HepG2 (cell line): ENCODE results near the gene SESN2. TPM values are rescaled to one million over a fixed set of nuclear protein-coding genes. Genes with fewer than 3 reads are reported as not detected.

Experiments used
- ATRX ChIP-seq: sonication (generic); formaldehyde crosslinking; IDR thresholded peaks from 2 replicates; pipeline ENCODE4 v1.4.0; 2020; ENCODE audit warnings: missing genetic modification reagents, borderline replicate concordance
- KLF13 ChIP-seq: sonication (generic); formaldehyde crosslinking; IDR thresholded peaks from 2 replicates; pipeline ENCODE4 v1.4.0; 2020; ENCODE audit warnings: mild to moderate bottlenecking, missing genetic modification reagents
- MAZ ChIP-seq, 2 experiments: sonication (generic) in 1 of 2; formaldehyde crosslinking in 1 of 2; IDR thresholded peaks; 2 replicates each; pipeline versions ENCODE4 v1.5.0 to v1.6.1; 2012 to 2020; ENCODE audit warnings: low read depth in 2 of 2, mild to moderate bottlenecking in 2 of 2, borderline replicate concordance in 1 of 2, improper control_type of control experiment in 1 of 2, low read length in 1 of 2, missing genetic modification reagents in 1 of 2, moderate library complexity in 1 of 2
- MBNL3 ChIP-seq: fragments of 250-450 bp; sonication (Bioruptor Pico); conservative IDR thresholded peaks from 2 replicates; pipeline ENCODE4 v1.8.0; 2022; ENCODE audit warnings: mild to moderate bottlenecking, inconsistent platforms
- MED1 ChIP-seq: sonication (generic); formaldehyde crosslinking; IDR thresholded peaks from 2 replicates; pipeline ENCODE4 v1.4.0; 2020; ENCODE audit warnings: missing genetic modification reagents
- NCOA5 ChIP-seq: sonication (generic); formaldehyde crosslinking; IDR thresholded peaks from 2 replicates; pipeline ENCODE4 v1.4.0; 2020; ENCODE audit warnings: missing genetic modification reagents
- NR2F6 ChIP-seq, 2 experiments: IDR thresholded peaks; 2 replicates each; pipeline ENCODE4 v1.6.1; 2016; ENCODE audit warnings: antibody characterized with exemption in 1 of 2, mild to moderate bottlenecking in 1 of 2
- SMAD1 ChIP-seq: sonication (generic); formaldehyde crosslinking; IDR thresholded peaks from 2 replicates; pipeline ENCODE4 v1.4.0; 2020; ENCODE audit warnings: missing genetic modification reagents, low read depth, mild to moderate bottlenecking, borderline replicate concordance
- SMYD3 ChIP-seq: sonication (generic); formaldehyde crosslinking; IDR thresholded peaks from 2 replicates; pipeline ENCODE4 v1.8.1; 2023; ENCODE audit warnings: mild to moderate bottlenecking, missing genetic modification reagents
- TFAP4 ChIP-seq: sonication (generic); IDR thresholded peaks from 2 replicates; pipeline ENCODE4 v1.6.1; 2016; ENCODE audit warnings: low read depth, borderline replicate concordance
- ZNF18 ChIP-seq: sonication (generic); formaldehyde crosslinking; IDR thresholded peaks from 2 replicates; pipeline ENCODE4 v1.8.0; 2022; ENCODE audit warnings: mild to moderate bottlenecking, missing genetic modification reagents; ENCODE audit not compliant: insufficient replicate concordance
- ZNF30 ChIP-seq: sonication (generic); formaldehyde crosslinking; IDR thresholded peaks from 2 replicates; pipeline ENCODE4 v1.5.0; 2020; ENCODE audit warnings: mild to moderate bottlenecking, missing genetic modification reagents
- ZNF382 ChIP-seq: sonication (generic); formaldehyde crosslinking; IDR thresholded peaks from 2 replicates; pipeline ENCODE4 v1.5.0; 2020; ENCODE audit warnings: missing genetic modification reagents, mild to moderate bottlenecking, borderline replicate concordance
- ZNF670 ChIP-seq: sonication (generic); formaldehyde crosslinking; IDR thresholded peaks from 2 replicates; pipeline ENCODE4 v1.8.0; 2022; ENCODE audit warnings: mild to moderate bottlenecking, missing genetic modification reagents, borderline replicate concordance
- ZNF724P ChIP-seq: sonication (generic); formaldehyde crosslinking; IDR thresholded peaks from 2 replicates; pipeline ENCODE4 v1.8.0; 2022; ENCODE audit warnings: missing genetic modification reagents, borderline replicate concordance
- ZSCAN9 ChIP-seq: IDR thresholded peaks from 2 replicates; pipeline ENCODE4 v1.6.1; 2016; ENCODE audit warnings: borderline replicate concordance
- ZZZ3 ChIP-seq: sonication (generic); formaldehyde crosslinking; IDR thresholded peaks from 2 replicates; pipeline ENCODE4 v1.4.0; 2020; ENCODE audit warnings: missing genetic modification reagents, mild to moderate bottlenecking, borderline replicate concordance
- polyA plus RNA-seq, 8 experiments: library from polyadenylated mRNA; depleted of rRNA in 3 of 8; stranded (reverse) in 7 of 8; unstranded in 1 of 8; fragments of >200 nt; fragmentation: Illumina TruSeq in 4 of 8; extraction: Trizol in 4 of 8; gene quantifications; 2 replicates each; pipeline versions ENCODE4 v1.2.1 to v1.2.3, GENCODE V29; 2011 to 2016; ENCODE audit warnings: low read depth in 4 of 8, missing spikeins in 1 of 8, mixed read lengths in 1 of 8; ENCODE audit not compliant: insufficient read depth in 1 of 8
- total RNA-seq, 5 experiments: library from RNA; depleted of rRNA; stranded (reverse); fragments of >200 nt; fragmentation: Illumina TruSeq; extraction: Trizol; gene quantifications; 2 replicates each; pipeline ENCODE4 v1.2.3, GENCODE V29; 2016; ENCODE audit warnings: low read depth in 1 of 5
- TF ChIP-seq, protein P1 (sequence below): sonication (generic); formaldehyde crosslinking; IDR thresholded peaks from 2 replicates; pipeline ENCODE4 v1.4.0; 2020; ENCODE audit warnings: missing genetic modification reagents
- TF ChIP-seq, protein P2 (sequence below): sonication (generic); formaldehyde crosslinking; IDR thresholded peaks from 2 replicates; pipeline ENCODE4 v1.8.0; 2022; ENCODE audit warnings: mild to moderate bottlenecking, missing genetic modification reagents, borderline replicate concordance
- TF ChIP-seq, protein P3 (sequence below): sonication (generic); formaldehyde crosslinking; IDR thresholded peaks from 2 replicates; pipeline ENCODE4 v1.8.1; 2023; ENCODE audit warnings: mild to moderate bottlenecking, missing genetic modification reagents
- TF ChIP-seq, protein P4 (sequence below): sonication (generic); formaldehyde crosslinking; IDR thresholded peaks from 2 replicates; pipeline ENCODE4 v1.4.0; 2020; ENCODE audit warnings: missing genetic modification reagents

SESN2 gene
- total and polyA plus RNA-seq, 2 of the 13 experiments (the other 11 are each of a cell fraction or from before 2014, with no cell fraction given) = 13.2 to 19.1 TPM

- TF ChIP-seq ZNF18 (CRISPR knock-in tag) = peak; percentile 49
- TF ChIP-seq ZNF724P (CRISPR knock-in tag) = no peak
- TF ChIP-seq NCOA5 = no peak
- no peak for TF ChIP-seq ZNF30
- no peak for TF ChIP-seq SMAD1 (CRISPR knock-in tag)
- TF ChIP-seq KLF13 (CRISPR knock-in tag) = no peak
- TF ChIP-seq ATRX (CRISPR knock-in tag) = no peak
- TF ChIP-seq ZSCAN9 (CRISPR knock-in tag) = peak; percentile 42; the same call in 1 of the 2 replicates
- TF ChIP-seq MED1 (CRISPR knock-in tag) = peak; percentile 74
- TF ChIP-seq TFAP4 = peak; percentile 98
- no peak for TF ChIP-seq ZNF670 (CRISPR knock-in tag)
- no peak for TF ChIP-seq ZNF382
- peak; percentile 47; the same call in 1 of the 2 replicates for TF ChIP-seq SMYD3
- no peak for TF ChIP-seq ZZZ3 (CRISPR knock-in tag)
- TF ChIP-seq, protein P1, sequence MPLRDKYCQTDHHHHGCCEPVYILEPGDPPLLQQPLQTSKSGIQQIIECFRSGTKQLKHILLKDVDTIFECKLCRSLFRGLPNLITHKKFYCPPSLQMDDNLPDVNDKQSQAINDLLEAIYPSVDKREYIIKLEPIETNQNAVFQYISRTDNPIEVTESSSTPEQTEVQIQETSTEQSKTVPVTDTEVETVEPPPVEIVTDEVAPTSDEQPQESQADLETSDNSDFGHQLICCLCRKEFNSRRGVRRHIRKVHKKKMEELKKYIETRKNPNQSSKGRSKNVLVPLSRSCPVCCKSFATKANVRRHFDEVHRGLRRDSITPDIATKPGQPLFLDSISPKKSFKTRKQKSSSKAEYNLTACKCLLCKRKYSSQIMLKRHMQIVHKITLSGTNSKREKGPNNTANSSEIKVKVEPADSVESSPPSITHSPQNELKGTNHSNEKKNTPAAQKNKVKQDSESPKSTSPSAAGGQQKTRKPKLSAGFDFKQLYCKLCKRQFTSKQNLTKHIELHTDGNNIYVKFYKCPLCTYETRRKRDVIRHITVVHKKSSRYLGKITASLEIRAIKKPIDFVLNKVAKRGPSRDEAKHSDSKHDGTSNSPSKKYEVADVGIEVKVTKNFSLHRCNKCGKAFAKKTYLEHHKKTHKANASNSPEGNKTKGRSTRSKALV (CRISPR knock-in tag) = no peak
- TF ChIP-seq, protein P2, sequence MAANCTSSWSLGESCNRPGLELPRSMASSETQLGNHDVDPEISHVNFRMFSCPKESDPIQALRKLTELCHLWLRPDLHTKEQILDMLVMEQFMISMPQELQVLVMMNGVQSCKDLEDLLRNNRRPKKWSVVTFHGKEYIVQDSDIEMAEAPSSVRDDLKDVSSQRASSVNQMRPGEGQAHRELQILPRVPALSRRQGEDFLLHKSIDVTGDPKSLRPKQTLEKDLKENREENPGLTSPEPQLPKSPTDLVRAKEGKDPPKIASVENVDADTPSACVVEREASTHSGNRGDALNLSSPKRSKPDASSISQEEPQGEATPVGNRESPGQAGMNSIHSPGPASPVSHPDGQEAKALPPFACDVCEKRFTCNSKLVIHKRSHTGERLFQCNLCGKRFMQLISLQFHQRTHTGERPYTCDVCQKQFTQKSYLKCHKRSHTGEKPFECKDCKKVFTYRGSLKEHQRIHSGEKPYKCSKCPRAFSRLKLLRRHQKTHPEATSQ = no peak
- TF ChIP-seq MBNL3 (CRISPR knock-in tag) = no peak
- TF ChIP-seq, protein P3, sequence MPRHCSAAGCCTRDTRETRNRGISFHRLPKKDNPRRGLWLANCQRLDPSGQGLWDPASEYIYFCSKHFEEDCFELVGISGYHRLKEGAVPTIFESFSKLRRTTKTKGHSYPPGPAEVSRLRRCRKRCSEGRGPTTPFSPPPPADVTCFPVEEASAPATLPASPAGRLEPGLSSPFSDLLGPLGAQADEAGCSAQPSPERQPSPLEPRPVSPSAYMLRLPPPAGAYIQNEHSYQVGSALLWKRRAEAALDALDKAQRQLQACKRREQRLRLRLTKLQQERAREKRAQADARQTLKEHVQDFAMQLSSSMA (CRISPR knock-in tag) = no peak
- TF ChIP-seq NR2F6 (IDR thresholded peaks at IDR 0.05) = peak; percentile 60; the same call in 1 of the 2 replicates
- peak; percentile 83 for TF ChIP-seq NR2F6 (CRISPR knock-in tag; IDR thresholded peaks at IDR 0.05)
- TF ChIP-seq MAZ (IDR thresholded peaks at IDR 0.05; ENCODE audit: borderline replicate concordance, low read depth, low read length) = no peak
- no peak for TF ChIP-seq MAZ (CRISPR knock-in tag; IDR thresholded peaks at IDR 0.05; ENCODE audit: low read depth)
- TF ChIP-seq, protein P4, sequence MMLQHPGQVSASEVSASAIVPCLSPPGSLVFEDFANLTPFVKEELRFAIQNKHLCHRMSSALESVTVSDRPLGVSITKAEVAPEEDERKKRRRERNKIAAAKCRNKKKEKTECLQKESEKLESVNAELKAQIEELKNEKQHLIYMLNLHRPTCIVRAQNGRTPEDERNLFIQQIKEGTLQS (CRISPR knock-in tag) = no peak
These were observed 37.3 kb downstream of the SESN2 start (continued) for GRCh38 chr1:28296401-28297261.
